ENCODE measurements around the gene GNA14. TPM values are rescaled to one million over a fixed set of nuclear protein-coding genes. Genes with fewer than 3 reads are reported as not detected.
"Not testable (repeated sequence)": the region's sequence is repeated elsewhere in the genome, so short reads cannot be mapped to it uniquely, and the experiment has no call there.

The GNA14 gene
- total RNA-seq (2022) (not detected in 2 replicates), Bru-seq, nascent RNA (percentile 4 among the genes with signal in this experiment), BruChase-seq, experiment 1, labeled RNA remaining after a 6-hour chase (percentile 5 among the genes with signal in this experiment), BruChase-seq, experiment 2, labeled RNA remaining after a 2-hour chase (percentile 10 among the genes with signal in this experiment)
- long read RNA-seq: 0 reads

DNA sequence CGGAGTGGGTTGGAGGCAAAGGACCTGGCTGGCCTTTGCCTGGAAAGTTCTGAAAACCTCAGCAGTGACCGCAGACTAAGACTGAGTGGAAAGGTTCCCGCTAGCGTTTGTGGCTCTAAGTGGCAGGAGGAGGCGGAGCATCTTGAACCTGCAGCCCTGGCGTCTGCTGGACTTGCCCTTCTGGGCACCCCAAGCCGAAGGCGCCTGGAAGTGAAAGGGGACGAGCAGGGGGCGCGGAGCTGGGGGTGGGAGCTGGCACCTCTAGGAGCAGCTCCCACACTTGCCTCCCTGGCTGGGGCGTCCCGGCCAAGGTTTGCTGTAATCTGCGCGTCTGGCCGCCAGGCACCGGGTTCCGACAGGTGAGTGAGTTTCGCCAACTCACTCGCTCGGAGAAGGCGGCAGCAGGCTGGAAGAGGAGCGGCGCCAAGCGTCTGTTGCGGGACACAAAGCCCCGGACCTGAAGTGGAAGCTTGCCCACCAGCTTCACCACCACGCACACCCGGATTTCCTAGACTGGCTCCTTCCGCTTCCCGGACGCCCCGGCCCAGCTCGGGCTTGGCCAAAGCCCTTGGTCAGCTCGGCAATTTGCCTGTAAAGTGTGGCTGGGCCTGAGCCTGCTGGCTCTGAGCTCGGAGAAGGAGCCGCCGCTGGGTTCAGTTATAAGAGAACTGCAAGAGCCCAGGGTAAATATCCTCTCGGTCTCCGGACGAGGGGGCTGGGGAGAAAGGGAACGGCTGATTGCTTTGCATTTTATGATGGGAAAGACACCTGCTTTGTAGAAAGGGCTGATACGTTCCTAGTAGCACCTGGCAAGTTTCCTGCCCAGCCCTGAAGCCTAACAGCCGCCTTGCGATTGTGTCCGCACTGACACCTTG, at the start of gene GNA14:
Gene GNA14 (minus strand): TSS at position 89 of the 875 bp plus-strand sequence. CDS start 529 bp downstream, outside the sequence.
- Mint-ChIP-seq H3K4me3 (ENCODE audit: unreplicated experiment) (no peak within 1 kb of the TSS), H3K9me3 (ENCODE audit: unreplicated experiment) (no peaks in the 10 kb centered on the region), H3K27me3 (ENCODE audit: insufficient read depth, unreplicated experiment) (no peaks in the 10 kb centered on the region), H3K36me3 (ENCODE audit: insufficient read depth, unreplicated experiment) (no peaks in the 10 kb centered on the region), H3K27ac (ENCODE audit: low read depth, unreplicated experiment) (no peak within 1 kb of the TSS), H3K4me1 (ENCODE audit: insufficient read depth, unreplicated experiment) (no peaks in the 10 kb centered on the region)
- ChIA-PET CTCF (interaction anchor here (0.7 to 2.2 kb wide), 3 partner anchors 192 to 215 kb away, joined by 3 to 4 read pairs (median 4); no protein-coding TSS in a partner anchor), POLR2A (no interaction called here)
- no peak for DNase-seq (ENCODE audit: unreplicated experiment)
- intact Hi-C loops (cut with micrococcal nuclease): loop anchor here (1.0 kb wide), 1 partner anchor 190 kb away; no protein-coding TSS in a partner anchor
- TF ChIP-seq, protein P1, sequence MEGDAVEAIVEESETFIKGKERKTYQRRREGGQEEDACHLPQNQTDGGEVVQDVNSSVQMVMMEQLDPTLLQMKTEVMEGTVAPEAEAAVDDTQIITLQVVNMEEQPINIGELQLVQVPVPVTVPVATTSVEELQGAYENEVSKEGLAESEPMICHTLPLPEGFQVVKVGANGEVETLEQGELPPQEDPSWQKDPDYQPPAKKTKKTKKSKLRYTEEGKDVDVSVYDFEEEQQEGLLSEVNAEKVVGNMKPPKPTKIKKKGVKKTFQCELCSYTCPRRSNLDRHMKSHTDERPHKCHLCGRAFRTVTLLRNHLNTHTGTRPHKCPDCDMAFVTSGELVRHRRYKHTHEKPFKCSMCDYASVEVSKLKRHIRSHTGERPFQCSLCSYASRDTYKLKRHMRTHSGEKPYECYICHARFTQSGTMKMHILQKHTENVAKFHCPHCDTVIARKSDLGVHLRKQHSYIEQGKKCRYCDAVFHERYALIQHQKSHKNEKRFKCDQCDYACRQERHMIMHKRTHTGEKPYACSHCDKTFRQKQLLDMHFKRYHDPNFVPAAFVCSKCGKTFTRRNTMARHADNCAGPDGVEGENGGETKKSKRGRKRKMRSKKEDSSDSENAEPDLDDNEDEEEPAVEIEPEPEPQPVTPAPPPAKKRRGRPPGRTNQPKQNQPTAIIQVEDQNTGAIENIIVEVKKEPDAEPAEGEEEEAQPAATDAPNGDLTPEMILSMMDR (IDR thresholded peaks at IDR 0.05; ENCODE audit: unreplicated experiment): no peak
- BruUV-seq (replicated peaks): no TSS peak

- TF ChIP-seq, protein P1 (IDR thresholded peaks at IDR 0.05; ENCODE audit: unreplicated experiment): no peak
- no peaks in the 10 kb centered on the region for H3K36me3 Mint-ChIP-seq (ENCODE audit: insufficient read depth, unreplicated experiment)
- H3K4me1 Mint-ChIP-seq (ENCODE audit: insufficient read depth, unreplicated experiment): no peaks in the 10 kb centered on the region
- CTCF ChIA-PET: interaction anchor here (2.4 kb wide), 1 partner anchor 240 kb away, joined by 6 read pairs; no protein-coding TSS in a partner anchor
- intact Hi-C loops (cut with micrococcal nuclease): no loop called here
- no TSS peak for BruUV-seq (replicated peaks)
- H3K27me3 Mint-ChIP-seq (ENCODE audit: insufficient read depth, unreplicated experiment): no peaks in the 10 kb centered on the region
- no peaks in the 10 kb centered on the region for H3K9me3 Mint-ChIP-seq (ENCODE audit: unreplicated experiment)
- POLR2A ChIA-PET: interaction anchor here (1.0 kb wide), 1 partner anchor 8 kb away, joined by 3 read pairs; no protein-coding TSS in a partner anchor
- no peak overlapping the region for H3K4me3 Mint-ChIP-seq (ENCODE audit: unreplicated experiment)
- DNase-seq (ENCODE audit: unreplicated experiment): no peak
- no peak overlapping the region for H3K27ac Mint-ChIP-seq (ENCODE audit: low read depth, unreplicated experiment)
Observed at GRCh38 chr9:77697238-77697984, 49.3 kb upstream of the GNA14 start.

DNA sequence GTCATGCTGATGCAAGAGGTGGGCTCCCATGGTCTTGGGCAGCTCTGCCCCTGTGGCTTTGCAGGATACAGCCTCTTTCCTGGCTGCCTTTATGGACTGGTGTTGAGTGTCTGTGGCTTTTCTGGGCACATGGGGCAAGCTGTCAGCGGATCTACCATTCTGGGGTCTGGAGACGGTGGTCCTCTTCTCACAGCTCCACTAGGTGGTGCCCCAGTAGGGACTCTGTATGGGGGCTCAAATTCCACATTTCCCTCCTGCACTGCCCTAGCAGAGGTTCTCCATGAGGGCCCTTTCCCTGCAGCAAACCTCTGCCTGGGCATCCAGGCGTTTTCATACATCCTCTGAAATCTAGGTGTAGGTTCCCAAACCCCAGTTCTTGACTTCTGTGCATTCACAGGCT, 42.6 kb upstream of the GNA14 start:
- DNase-seq (ENCODE audit: unreplicated experiment); CTCF ChIA-PET; intact Hi-C loops (cut with micrococcal nuclease); POLR2A ChIA-PET; BruUV-seq (replicated peaks); H3K27ac Mint-ChIP-seq (ENCODE audit: low read depth, unreplicated experiment); H3K4me3 Mint-ChIP-seq (ENCODE audit: unreplicated experiment); H3K36me3 Mint-ChIP-seq (ENCODE audit: insufficient read depth, unreplicated experiment); H3K27me3 Mint-ChIP-seq (ENCODE audit: insufficient read depth, unreplicated experiment); H3K4me1 Mint-ChIP-seq (ENCODE audit: insufficient read depth, unreplicated experiment); H3K9me3 Mint-ChIP-seq (ENCODE audit: unreplicated experiment): not testable (repeated sequence)

DNA sequence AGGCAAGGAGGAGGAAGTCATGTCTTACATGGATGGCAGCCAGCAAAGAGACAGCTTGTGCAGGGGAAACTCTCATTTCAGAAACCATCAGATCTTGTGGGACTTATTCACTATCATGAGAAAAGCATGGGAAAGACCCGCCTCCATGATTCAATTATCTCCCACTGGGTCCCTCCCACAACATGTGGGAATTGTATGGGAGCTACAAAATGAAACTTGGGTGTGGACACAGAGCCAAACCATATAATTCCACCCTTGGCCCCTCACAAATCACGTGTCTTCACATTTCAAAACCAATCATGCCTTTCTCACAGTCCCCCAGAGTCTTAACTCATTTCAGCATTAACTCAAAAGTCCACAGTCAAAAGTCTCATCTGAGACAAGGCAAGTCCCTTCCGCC, 42.0 kb upstream of the GNA14 start:
- DNase-seq (ENCODE audit: unreplicated experiment); H3K4me3 Mint-ChIP-seq (ENCODE audit: unreplicated experiment); H3K4me1 Mint-ChIP-seq (ENCODE audit: insufficient read depth, unreplicated experiment); H3K9me3 Mint-ChIP-seq (ENCODE audit: unreplicated experiment); CTCF ChIA-PET; BruUV-seq (replicated peaks); POLR2A ChIA-PET; intact Hi-C loops (cut with micrococcal nuclease); H3K27me3 Mint-ChIP-seq (ENCODE audit: insufficient read depth, unreplicated experiment); H3K36me3 Mint-ChIP-seq (ENCODE audit: insufficient read depth, unreplicated experiment); H3K27ac Mint-ChIP-seq (ENCODE audit: low read depth, unreplicated experiment): not testable (repeated sequence)

GRCh38 chr9:77687737-77688136, 39.6 kb upstream of the GNA14 start:
- DNase-seq (ENCODE audit: unreplicated experiment); POLR2A ChIA-PET; H3K9me3 Mint-ChIP-seq (ENCODE audit: unreplicated experiment); H3K27ac Mint-ChIP-seq (ENCODE audit: low read depth, unreplicated experiment); intact Hi-C loops (cut with micrococcal nuclease); H3K4me1 Mint-ChIP-seq (ENCODE audit: insufficient read depth, unreplicated experiment); CTCF ChIA-PET; H3K36me3 Mint-ChIP-seq (ENCODE audit: insufficient read depth, unreplicated experiment); H3K27me3 Mint-ChIP-seq (ENCODE audit: insufficient read depth, unreplicated experiment); H3K4me3 Mint-ChIP-seq (ENCODE audit: unreplicated experiment); BruUV-seq (replicated peaks): not testable (repeated sequence)

All from MCF 10A (cell line).